Liver (tissue), 9 donors: Measurements from ENCODE around the gene TCOF1. TPM values are rescaled to one million over a fixed set of nuclear protein-coding genes. Genes with fewer than 3 reads are reported as not detected.

Experiments used
- DNase-seq: peaks from one replicate; pipeline ENCODE4 v3.0.0-alpha.2; 2017; ENCODE audit warnings: low spot score
- H3K27ac ChIP-seq, 2 donors: one replicate each; pipeline ENCODE4 v1.7.0; 2013; ENCODE audit warnings: inconsistent platforms in 2 of 2, low read length in 2 of 2, control low read depth in 1 of 2, low read depth in 1 of 2, mild to moderate bottlenecking in 1 of 2
- H3K27me3 ChIP-seq, 4 donors: one replicate each; pipeline versions ENCODE4 v1.6.1 to v1.7.0; 2013; ENCODE audit warnings: low read length in 3 of 4, inconsistent platforms in 1 of 4, mild to moderate bottlenecking in 1 of 4, moderate library complexity in 1 of 4; ENCODE audit not compliant: control insufficient read depth in 4 of 4, insufficient read depth in 4 of 4
- H3K36me3 ChIP-seq, 4 donors: one replicate each; pipeline versions ENCODE4 v1.6.1 to v1.7.0; 2013; ENCODE audit warnings: low read length in 3 of 4, mild to moderate bottlenecking in 3 of 4, low read depth in 1 of 4, moderate library complexity in 1 of 4; ENCODE audit not compliant: control insufficient read depth in 4 of 4, insufficient read depth in 3 of 4
- H3K4me1 ChIP-seq, 4 donors: one replicate each; pipeline versions ENCODE4 v1.6.1 to v1.7.0; 2013; ENCODE audit warnings: low read length in 3 of 4, mild to moderate bottlenecking in 3 of 4, moderate library complexity in 1 of 4; ENCODE audit not compliant: control insufficient read depth in 4 of 4, insufficient read depth in 4 of 4
- H3K4me3 ChIP-seq, 3 donors: one replicate each; pipeline versions ENCODE4 v1.6.1 to v1.7.0; 2013; ENCODE audit warnings: low read length in 3 of 3, control low read depth in 1 of 3, low read depth in 1 of 3, mild to moderate bottlenecking in 1 of 3
- H3K9ac ChIP-seq, 2 donors: one replicate each; pipeline ENCODE4 v1.7.0; 2013; ENCODE audit warnings: low read length in 2 of 2, mild to moderate bottlenecking in 2 of 2, moderate library complexity in 2 of 2, control low read depth in 1 of 2, low read depth in 1 of 2
- H3K9me3 ChIP-seq, 4 donors: one replicate each; pipeline versions ENCODE4 v1.6.1 to v1.7.0; 2013; ENCODE audit warnings: low read length in 3 of 4; ENCODE audit not compliant: control insufficient read depth in 4 of 4
- ATF3 ChIP-seq: IDR thresholded peaks from 2 replicates; pipeline ENCODE4 v1.6.1; 2016; ENCODE audit warnings: antibody characterized with exemption
- CTCF ChIP-seq: fragments of 150-350 bp; IDR thresholded peaks from 2 replicates; pipeline ENCODE4 v1.5.1; 2017; ENCODE audit warnings: improper control_type of control experiment, low read depth, low read length; ENCODE audit not compliant: missing input control
- FOXA1 ChIP-seq: IDR thresholded peaks from 2 replicates; pipeline ENCODE4 v1.6.1; 2016; ENCODE audit warnings: antibody characterized with exemption
- FOXA2 ChIP-seq: IDR thresholded peaks from 2 replicates; pipeline ENCODE4 v1.6.1; 2016; ENCODE audit warnings: antibody characterized with exemption
- HNF4G ChIP-seq: IDR thresholded peaks from 2 replicates; pipeline ENCODE4 v1.6.1; 2016; ENCODE audit warnings: antibody characterized with exemption
- JUND ChIP-seq, 2 donors: IDR thresholded peaks; 2 replicates each; pipeline ENCODE4 v1.6.1; 2016; ENCODE audit warnings: antibody characterized with exemption in 2 of 2
- MAX ChIP-seq: IDR thresholded peaks from 2 replicates; pipeline ENCODE4 v1.6.1; 2016; ENCODE audit warnings: antibody characterized with exemption
- NR2F2 ChIP-seq: IDR thresholded peaks from 2 replicates; pipeline ENCODE4 v1.6.1; 2016; ENCODE audit warnings: antibody characterized with exemption
- RAD21 ChIP-seq, 2 donors: IDR thresholded peaks; 2 replicates each; pipeline ENCODE4 v1.6.1; 2016; ENCODE audit warnings: antibody characterized with exemption in 2 of 2, mild to moderate bottlenecking in 2 of 2
- REST ChIP-seq: IDR thresholded peaks from 2 replicates; pipeline ENCODE4 v1.6.1; 2016; ENCODE audit warnings: antibody characterized with exemption, mild to moderate bottlenecking
- RXRA ChIP-seq, 2 donors: IDR thresholded peaks; 2 replicates each; pipeline ENCODE4 v1.6.1; 2017 to 2018; ENCODE audit warnings: antibody characterized with exemption in 2 of 2, mild to moderate bottlenecking in 1 of 2
- SP1 ChIP-seq: IDR thresholded peaks from 2 replicates; pipeline ENCODE4 v1.6.1; 2018; ENCODE audit warnings: antibody characterized with exemption, mild to moderate bottlenecking
- TAF1 ChIP-seq: conservative IDR thresholded peaks from 2 replicates; pipeline ENCODE4 v1.6.1; 2016; ENCODE audit warnings: antibody characterized with exemption, mild to moderate bottlenecking
- YY1 ChIP-seq: IDR thresholded peaks from 2 replicates; pipeline ENCODE4 v1.6.1; 2016; ENCODE audit warnings: antibody characterized with exemption, mild to moderate bottlenecking
- ZBTB33 ChIP-seq: IDR thresholded peaks from 2 replicates; pipeline ENCODE4 v1.6.1; 2016; ENCODE audit warnings: antibody characterized with exemption
- WGBS: extraction: QIAGEN DNeasy Blood & Tissue Kit; methylation state at CpG from one replicate; pipeline ENCODE4 v1.1.7; 2013; 5-methylcytosine and 5-hydroxymethylcytosine counted together
- polyA plus RNA-seq, 2 donors: library from polyadenylated mRNA; stranded (reverse) in 1 of 2; unstranded in 1 of 2; fragments of 200-250 nt in 1 of 2; fragments of >200 nt in 1 of 2; fragmentation: Nextera tagmentation in 1 of 2; extraction: Ambion mirVana in 1 of 2; gene quantifications; one replicate each; pipeline versions ENCODE4 v1.2.1 to v1.2.3, GENCODE V29; 2013 to 2015
- total RNA-seq, 2 donors: library from RNA; depleted of rRNA; stranded (reverse); fragments of >200 nt; gene quantifications; one replicate each; pipeline ENCODE4 v1.2.3, GENCODE V29; 2014
- donor health status: healthy.
- donor health status: healthy.
- donor health status: healthy.
- donor health status: healthy.
- donor health status: healthy.

Gene TCOF1
- total and polyA plus RNA-seq, 4 donors, result 3.2 to 8.5 (median 6.4) TPM

- peaks cover 0 to 26% (median 14%) of the 10 kb centered on the region in 4 donors for H3K36me3 ChIP-seq
- H3K27ac ChIP-seq, result no peak overlapping the region
- H3K27me3 ChIP-seq, result no peaks in the 10 kb centered on the region
- H3K9me3 ChIP-seq, result no peaks in the 10 kb centered on the region
- TF ChIP-seq HNF4G (no peak), MAX (no peak), SP1 (no peak), FOXA2 (no peak)
- no peak for DNase-seq
- H3K4me3 ChIP-seq, result no peak overlapping the region
- H3K4me1 ChIP-seq, result peaks cover 0 to 7% (median 4%) of the 10 kb centered on the region in 4 donors
- WGBS, result 94% methylated on average over 9 of the region's 9 CpGs
- H3K9ac ChIP-seq, result no peak overlapping the region
Observed at GRCh38 chr5:150404941-150405816, 47.7 kb downstream of the TCOF1 start.

GRCh38 chr5:150406103-150406722, 48.7 kb downstream of the TCOF1 start:
- WGBS, result 93% methylated on average over 4 of the region's 4 CpGs
- no peaks in the 10 kb centered on the region for H3K9me3 ChIP-seq
- TF ChIP-seq JUND (IDR thresholded peaks at IDR 0.05), result no peak
- TF ChIP-seq ATF3, result no peak
- TF ChIP-seq NR2F2, result no peak
- TF ChIP-seq RAD21 (IDR thresholded peaks at IDR 0.05), result no peak
- TF ChIP-seq CTCF, result no peak
- no peak for TF ChIP-seq ZBTB33
- TF ChIP-seq FOXA2, result no peak
- no peak for TF ChIP-seq RXRA (IDR thresholded peaks at IDR 0.05)
- H3K27me3 ChIP-seq, result no peaks in the 10 kb centered on the region
- peaks cover 0 to 17% (median 9%) of the 10 kb centered on the region in 4 donors for H3K4me1 ChIP-seq
- no peak overlapping the region for H3K27ac ChIP-seq
- H3K4me3 ChIP-seq, result no peak overlapping the region
- no peak overlapping the region for H3K9ac ChIP-seq
- H3K36me3 ChIP-seq, result peaks cover 0 to 22% (median 11%) of the 10 kb centered on the region in 4 donors
- no peak for DNase-seq

- Histone ChIP-seq H3K9me3 (no peaks in the 10 kb centered on the region), H3K4me3 (no peak overlapping the region), H3K27ac (no peak overlapping the region), H3K27me3 (no peaks in the 10 kb centered on the region), H3K9ac (no peak overlapping the region), H3K4me1 (peaks cover 0 to 22% (median 11%) of the 10 kb centered on the region in 4 donors), H3K36me3 (peaks cover 0 to 17% (median 10%) of the 10 kb centered on the region in 4 donors)
- 86% methylated on average over 10 of the region's 10 CpGs for WGBS
- DNase-seq, result no peak
- no peak for TF ChIP-seq REST
- TF ChIP-seq RAD21 (IDR thresholded peaks at IDR 0.05), result no peak
- TF ChIP-seq SP1, result no peak
- no peak for TF ChIP-seq JUND (IDR thresholded peaks at IDR 0.05)
- no peak for TF ChIP-seq HNF4G
- TF ChIP-seq RXRA (IDR thresholded peaks at IDR 0.05), result no peak
- no peak for TF ChIP-seq YY1
- TF ChIP-seq FOXA1, result no peak
- TF ChIP-seq CTCF, result no peak
- no peak for TF ChIP-seq TAF1
- no peak for TF ChIP-seq MAX
Observed at GRCh38 chr5:150406723-150407095, 49.2 kb downstream of the TCOF1 start.
